ENCODE results near the gene APOL2. TPM values are rescaled to one million over a fixed set of nuclear protein-coding genes. Genes with fewer than 3 reads are reported as not detected.
"Not testable (repeated sequence)": the region's sequence is repeated elsewhere in the genome, so short reads cannot be mapped to it uniquely, and the experiment has no call there.

APOL2 gene
- total and polyA plus RNA-seq, 11 donors = 26.6 to 213 (median 53.3) TPM

GRCh38 chr22:36258701-36259614 lies 19.6 kb upstream of the APOL2 start:
- intact Hi-C loops (cut with DNase I) = no loop called here
- Histone ChIP-seq H3K4me1 (peaks cover 0 to 57% (median 36%) of the 10 kb centered on the region in 12 donors), H3K27ac (peak overlapping the region; percentile 6 to 89 (median 66)), H3K9me3 (no peaks in the 10 kb centered on the region), H3K4me3 (no peak overlapping the region), H3K27me3 (no peaks in the 10 kb centered on the region), H3K36me3 (peaks cover 0 to 79% (median 29%) of the 10 kb centered on the region in 9 donors)
- TF ChIP-seq, protein P1, sequence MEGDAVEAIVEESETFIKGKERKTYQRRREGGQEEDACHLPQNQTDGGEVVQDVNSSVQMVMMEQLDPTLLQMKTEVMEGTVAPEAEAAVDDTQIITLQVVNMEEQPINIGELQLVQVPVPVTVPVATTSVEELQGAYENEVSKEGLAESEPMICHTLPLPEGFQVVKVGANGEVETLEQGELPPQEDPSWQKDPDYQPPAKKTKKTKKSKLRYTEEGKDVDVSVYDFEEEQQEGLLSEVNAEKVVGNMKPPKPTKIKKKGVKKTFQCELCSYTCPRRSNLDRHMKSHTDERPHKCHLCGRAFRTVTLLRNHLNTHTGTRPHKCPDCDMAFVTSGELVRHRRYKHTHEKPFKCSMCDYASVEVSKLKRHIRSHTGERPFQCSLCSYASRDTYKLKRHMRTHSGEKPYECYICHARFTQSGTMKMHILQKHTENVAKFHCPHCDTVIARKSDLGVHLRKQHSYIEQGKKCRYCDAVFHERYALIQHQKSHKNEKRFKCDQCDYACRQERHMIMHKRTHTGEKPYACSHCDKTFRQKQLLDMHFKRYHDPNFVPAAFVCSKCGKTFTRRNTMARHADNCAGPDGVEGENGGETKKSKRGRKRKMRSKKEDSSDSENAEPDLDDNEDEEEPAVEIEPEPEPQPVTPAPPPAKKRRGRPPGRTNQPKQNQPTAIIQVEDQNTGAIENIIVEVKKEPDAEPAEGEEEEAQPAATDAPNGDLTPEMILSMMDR (IDR thresholded peaks at IDR 0.05) = no peak
- DNase-seq (peak in 4 of 5 donors; percentile 48 to 72 (median 69)), ATAC-seq (peak in 3 of 4 donors; percentile 28 to 65 (median 55))
- WGBS, 4 donors = 40 to 54% (median 45%) methylated on average over 16 of the region's 16 CpGs

DNA sequence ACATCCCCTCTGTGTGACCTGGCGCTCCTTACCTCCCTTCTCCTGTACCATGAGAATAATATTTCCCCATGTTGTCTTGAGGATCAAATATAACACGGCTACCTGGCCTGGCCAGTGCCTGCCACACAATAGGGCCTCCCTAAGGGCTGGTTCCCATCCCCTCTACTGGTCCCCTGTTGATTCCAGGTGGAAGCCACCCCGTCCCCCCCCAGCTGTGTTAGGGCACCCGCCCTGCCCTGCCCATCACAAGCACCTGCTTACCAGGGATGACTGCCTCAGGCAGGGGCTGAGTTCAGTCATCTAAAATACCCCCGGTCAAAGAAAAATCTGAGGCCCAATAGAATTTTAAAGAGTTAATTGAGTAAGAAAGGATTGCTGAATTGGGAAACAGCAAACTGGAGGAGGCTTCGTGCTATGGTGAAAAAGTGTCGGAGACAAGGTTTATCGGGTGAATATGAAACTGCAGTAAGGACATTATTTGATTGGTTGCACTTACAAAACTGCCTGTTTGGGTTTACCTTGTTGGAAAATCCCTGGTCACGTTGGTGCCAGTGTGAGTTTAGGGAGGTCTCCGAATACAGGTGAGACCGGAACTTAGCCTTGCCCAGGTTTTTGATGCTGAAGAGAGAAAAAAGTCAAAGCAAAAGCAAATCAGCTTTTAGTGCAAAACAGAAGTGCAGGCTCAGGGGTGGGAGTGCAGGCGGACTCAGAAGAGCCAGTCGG lies 18.8 kb upstream of the APOL2 start:
- H3K27ac ChIP-seq = peak overlapping the region in 11 of 12 donors; percentile 6 to 89 (median 67)

GRCh38 chr22:36257308-36257707 lies 18.0 kb upstream of the APOL2 start:
- no peak overlapping the region for H3K4me3 ChIP-seq
- ATAC-seq (no peak), DNase-seq (no peak)
- peaks cover 0 to 64% (median 20%) of the 10 kb centered on the region in 9 donors for H3K36me3 ChIP-seq
- no peaks in the 10 kb centered on the region for H3K27me3 ChIP-seq
- no peaks in the 10 kb centered on the region for H3K9me3 ChIP-seq
- 75 to 90% (median 82%) methylated on average over 3 to 8 of the region's 8 CpGs for WGBS, 4 donors
- TF ChIP-seq, protein P1 (IDR thresholded peaks at IDR 0.05) = no peak
- no peak for TF ChIP-seq POLR2A (IDR thresholded peaks at IDR 0.05)
- H3K27ac ChIP-seq = peak overlapping the region in 4 of 12 donors; percentile 23 to 60 (median 40)
- intact Hi-C loops (cut with DNase I) = no loop called here
- peaks cover 0 to 69% (median 49%) of the 10 kb centered on the region in 12 donors for H3K4me1 ChIP-seq

More for the DNA sequence above, 18.8 kb upstream of the APOL2 start:
- DNase-seq (no peak), ATAC-seq (no peak)
- Histone ChIP-seq H3K9me3 (no peaks in the 10 kb centered on the region), H3K27me3 (no peaks in the 10 kb centered on the region), H3K4me3 (no peak overlapping the region), H3K36me3 (peaks cover 0 to 72% (median 26%) of the 10 kb centered on the region in 9 donors), H3K4me1 (peaks cover 0 to 64% (median 43%) of the 10 kb centered on the region in 12 donors)
- TF ChIP-seq, protein P1 (IDR thresholded peaks at IDR 0.05) = no peak
- no peak for TF ChIP-seq POLR2A (IDR thresholded peaks at IDR 0.05)
- WGBS, 4 donors = 91 to 94% (median 93%) methylated on average over 13 of the region's 13 CpGs
- intact Hi-C loops (cut with DNase I) = no loop called here

DNA sequence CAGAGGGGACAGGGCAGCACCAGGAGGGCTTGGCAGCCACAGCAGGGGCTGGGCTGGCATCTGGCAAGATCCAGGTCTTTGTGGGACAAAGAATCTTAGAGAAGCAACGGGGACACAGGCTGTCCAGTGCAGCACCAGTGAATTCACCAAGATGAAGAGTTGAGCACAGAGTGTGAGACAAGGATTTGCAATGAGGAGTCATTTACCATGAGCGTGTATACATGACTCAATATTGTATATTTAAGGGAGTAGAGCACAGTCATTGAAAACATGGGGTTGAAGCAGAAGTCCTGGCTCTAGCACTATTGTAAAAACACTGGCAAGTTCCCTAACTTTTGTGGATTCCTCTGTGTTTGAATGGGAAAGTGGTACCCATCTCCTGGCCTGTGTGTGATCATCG lies 17.2 kb upstream of the APOL2 start:
- no peaks in the 10 kb centered on the region for H3K27me3 ChIP-seq
- ATAC-seq = no peak
- peaks cover 0 to 71% (median 49%) of the 10 kb centered on the region in 12 donors for H3K4me1 ChIP-seq
- H3K9me3 ChIP-seq = no peaks in the 10 kb centered on the region
- TF ChIP-seq POLR2A (IDR thresholded peaks at IDR 0.05) = no peak
- TF ChIP-seq, protein P1 (IDR thresholded peaks at IDR 0.05) = no peak
- H3K36me3 ChIP-seq = peaks cover 0 to 55% (median 12%) of the 10 kb centered on the region in 9 donors
- intact Hi-C loops (cut with DNase I) = no loop called here
- peak overlapping the region in 10 of 12 donors; percentile 55 to 74 (median 64) for H3K27ac ChIP-seq
- no peak for DNase-seq
- 83 to 92% (median 88%) methylated on average over 3 of the region's 3 CpGs for WGBS, 4 donors
- H3K4me3 ChIP-seq = peak overlapping the region in 1 of 12 donors; percentile 25

DNA sequence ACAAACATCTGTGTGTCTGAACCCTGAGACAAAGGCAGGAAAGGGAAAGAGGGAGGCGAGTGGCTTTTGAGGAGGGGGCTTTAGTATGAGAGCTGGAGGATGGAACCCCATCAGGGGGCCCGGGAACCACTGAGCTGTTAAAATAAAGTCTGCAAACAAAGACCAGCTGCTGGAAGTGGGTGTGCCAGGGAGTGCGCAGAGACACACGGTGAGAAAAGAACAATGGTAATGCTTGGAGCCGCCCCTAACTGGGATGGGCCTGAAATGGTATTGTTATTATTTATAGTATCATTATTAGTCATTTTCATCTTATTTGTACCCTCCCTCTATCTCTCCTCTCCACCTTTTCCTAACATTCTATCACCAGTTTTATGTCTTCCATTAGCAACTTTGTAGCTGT lies 16.2 kb upstream of the APOL2 start:
- Histone ChIP-seq H3K27ac (peak overlapping the region; percentile 77 to 96 (median 90)), H3K4me1 (peaks cover 0 to 71% (median 49%) of the 10 kb centered on the region in 12 donors), H3K36me3 (peaks cover 0 to 46% (median 4%) of the 10 kb centered on the region in 9 donors), H3K4me3 (peak overlapping the region in 9 of 12 donors; percentile 29 to 79 (median 62))
- 56 to 100% (median 82%) methylated on average over 1 to 3 of the region's 5 CpGs; no CpG with 5 or more reads in 1 of the 4 donors for WGBS, 4 donors
- H3K9me3 ChIP-seq, DNase-seq, H3K27me3 ChIP-seq: not testable (repeated sequence)
- ATAC-seq = peak; percentile 29 to 67 (median 32)
- intact Hi-C loops (cut with DNase I) = loop anchor here in 1 of 10 donors (2.0 kb wide), 1 partner anchor 53 kb away; no protein-coding TSS in a partner anchor
